ENCODE results near the gene CD300LG. TPM values are rescaled to one million over a fixed set of nuclear protein-coding genes. Genes with fewer than 3 reads are reported as not detected.
"Not testable (repeated sequence)": the region's sequence is repeated elsewhere in the genome, so short reads cannot be mapped to it uniquely, and the experiment has no call there.

Gene CD300LG
- total RNA-seq, 2 experiments from 2014 or later, result not detected

GRCh38 chr17:43855061-43855460 is 8.1 kb downstream of the CD300LG start:
- Mint-ChIP-seq H3K4me3 (no peak overlapping the region), H3K4me1 (no peaks in the 10 kb centered on the region), H3K36me3 (no peaks in the 10 kb centered on the region), H3K9me3 (no peaks in the 10 kb centered on the region), H3K27ac (no peak overlapping the region), H3K27me3 (peaks cover 10% of the 10 kb centered on the region)
- DNase-seq, result no peak

- DNase-seq, result no peak
- H3K4me3 Mint-ChIP-seq, result no peak overlapping the region
- no peaks in the 10 kb centered on the region for H3K9me3 Mint-ChIP-seq
- H3K27me3 Mint-ChIP-seq, result peaks cover 10% of the 10 kb centered on the region
- H3K27ac Mint-ChIP-seq, result no peak overlapping the region
- no peaks in the 10 kb centered on the region for H3K36me3 Mint-ChIP-seq
- no peaks in the 10 kb centered on the region for H3K4me1 Mint-ChIP-seq
Measured at GRCh38 chr17:43856141-43856540, 9.2 kb downstream of the CD300LG start.

- H3K9me3 Mint-ChIP-seq, result no peaks in the 10 kb centered on the region
- H3K27me3 Mint-ChIP-seq, result peaks cover 10% of the 10 kb centered on the region
- no peaks in the 10 kb centered on the region for H3K36me3 Mint-ChIP-seq
- H3K4me1 Mint-ChIP-seq, result no peaks in the 10 kb centered on the region
- no peak for DNase-seq
- H3K27ac Mint-ChIP-seq, result no peak overlapping the region
- H3K4me3 Mint-ChIP-seq, result no peak overlapping the region
Measured at GRCh38 chr17:43857141-43857540, 10.2 kb downstream of the CD300LG start.

- no peak for DNase-seq
- peaks cover 10% of the 10 kb centered on the region for H3K27me3 Mint-ChIP-seq
- no peak overlapping the region for H3K27ac Mint-ChIP-seq
- no peaks in the 10 kb centered on the region for H3K9me3 Mint-ChIP-seq
- no peaks in the 10 kb centered on the region for H3K36me3 Mint-ChIP-seq
- H3K4me3 Mint-ChIP-seq, result no peak overlapping the region
- no peaks in the 10 kb centered on the region for H3K4me1 Mint-ChIP-seq
Measured at GRCh38 chr17:43857957-43858600, 11.1 kb downstream of the CD300LG start.

GRCh38 chr17:43860077-43860725 is 13.2 kb downstream of the CD300LG start:
- Mint-ChIP-seq H3K4me1 (no peaks in the 10 kb centered on the region), H3K9me3 (no peaks in the 10 kb centered on the region), H3K4me3 (no peak overlapping the region), H3K36me3 (no peaks in the 10 kb centered on the region), H3K27ac (no peak overlapping the region), H3K27me3 (peaks cover 7% of the 10 kb centered on the region)
- no peak for DNase-seq

- Mint-ChIP-seq H3K27me3 (peaks cover 11% of the 10 kb centered on the region), H3K4me1 (no peaks in the 10 kb centered on the region), H3K4me3 (no peak overlapping the region), H3K27ac (no peak overlapping the region), H3K36me3 (no peaks in the 10 kb centered on the region), H3K9me3 (no peaks in the 10 kb centered on the region)
- DNase-seq, result no peak
Measured at GRCh38 chr17:43860927-43861622, 14.1 kb downstream of the CD300LG start.

GRCh38 chr17:43861960-43862359 is 15.0 kb downstream of the CD300LG start:
- H3K27me3 Mint-ChIP-seq, result peaks cover 13% of the 10 kb centered on the region
- no peak overlapping the region for H3K4me3 Mint-ChIP-seq
- no peaks in the 10 kb centered on the region for H3K9me3 Mint-ChIP-seq
- H3K36me3 Mint-ChIP-seq, result no peaks in the 10 kb centered on the region
- no peak for DNase-seq
- no peak overlapping the region for H3K27ac Mint-ChIP-seq
- no peaks in the 10 kb centered on the region for H3K4me1 Mint-ChIP-seq

- no peak overlapping the region for H3K4me3 Mint-ChIP-seq
- no peak for DNase-seq
- no peaks in the 10 kb centered on the region for H3K9me3 Mint-ChIP-seq
- H3K36me3 Mint-ChIP-seq, result no peaks in the 10 kb centered on the region
- H3K4me1 Mint-ChIP-seq, result no peaks in the 10 kb centered on the region
- H3K27ac Mint-ChIP-seq, result no peak overlapping the region
- H3K27me3 Mint-ChIP-seq, result peaks cover 18% of the 10 kb centered on the region
Measured at GRCh38 chr17:43864161-43864984, 17.4 kb downstream of the CD300LG start.

GRCh38 chr17:43868226-43868994 is 21.4 kb downstream of the CD300LG start:
- Mint-ChIP-seq H3K4me3 (no peak overlapping the region), H3K36me3 (no peaks in the 10 kb centered on the region)

GRCh38 chr17:43869031-43869430 is 22.1 kb downstream of the CD300LG start:
- H3K36me3 Mint-ChIP-seq, H3K27ac Mint-ChIP-seq: not testable (repeated sequence)

More at GRCh38 chr17:43868226-43868994, 21.4 kb downstream of the CD300LG start:
- Mint-ChIP-seq H3K4me1 (no peaks in the 10 kb centered on the region), H3K27ac (no peak overlapping the region), H3K9me3 (no peaks in the 10 kb centered on the region), H3K27me3 (peaks cover 18% of the 10 kb centered on the region)
- DNase-seq, result no peak

GRCh38 chr17:43871946-43872690 is 25.1 kb downstream of the CD300LG start:
- Mint-ChIP-seq H3K4me3 (no peak overlapping the region), H3K9me3 (no peaks in the 10 kb centered on the region), H3K27me3 (peaks cover 12% of the 10 kb centered on the region), H3K36me3 (no peaks in the 10 kb centered on the region), H3K27ac (no peak overlapping the region), H3K4me1 (no peaks in the 10 kb centered on the region)
- no peak for DNase-seq

More at GRCh38 chr17:43869031-43869430, 22.1 kb downstream of the CD300LG start:
- peaks cover 18% of the 10 kb centered on the region for H3K27me3 Mint-ChIP-seq
- H3K9me3 Mint-ChIP-seq, H3K4me3 Mint-ChIP-seq, H3K4me1 Mint-ChIP-seq, DNase-seq: not testable (repeated sequence)

GRCh38 chr17:43873091-43873490 is 26.1 kb downstream of the CD300LG start:
- H3K9me3 Mint-ChIP-seq, result no peaks in the 10 kb centered on the region
- no peaks in the 10 kb centered on the region for H3K36me3 Mint-ChIP-seq
- DNase-seq, result no peak
- H3K4me3 Mint-ChIP-seq, result no peak overlapping the region
- no peak overlapping the region for H3K27ac Mint-ChIP-seq
- H3K4me1 Mint-ChIP-seq, result no peaks in the 10 kb centered on the region
- H3K27me3 Mint-ChIP-seq, result peaks cover 11% of the 10 kb centered on the region

GRCh38 chr17:43873815-43874214 is 26.8 kb downstream of the CD300LG start:
- no peaks in the 10 kb centered on the region for H3K9me3 Mint-ChIP-seq
- H3K36me3 Mint-ChIP-seq, result no peaks in the 10 kb centered on the region
- no peak overlapping the region for H3K4me3 Mint-ChIP-seq
- H3K4me1 Mint-ChIP-seq, result peaks cover 1% of the 10 kb centered on the region
- DNase-seq, result no peak
- peaks cover 4% of the 10 kb centered on the region for H3K27me3 Mint-ChIP-seq
- H3K27ac Mint-ChIP-seq, result no peak overlapping the region

- no peak overlapping the region for H3K4me3 Mint-ChIP-seq
- H3K9me3 Mint-ChIP-seq, result no peaks in the 10 kb centered on the region
- no peak overlapping the region for H3K27ac Mint-ChIP-seq
- peaks cover 4% of the 10 kb centered on the region for H3K27me3 Mint-ChIP-seq
- no peak for DNase-seq
- H3K4me1 Mint-ChIP-seq, result peaks cover 2% of the 10 kb centered on the region
- no peaks in the 10 kb centered on the region for H3K36me3 Mint-ChIP-seq
Measured at GRCh38 chr17:43874293-43874692, 27.3 kb downstream of the CD300LG start.

Measured in activated naive CD8-positive, alpha-beta T cell treated with anti-CD3 and anti-CD28 coated beads for 36 hours (primary cell).